Panc1 (cell line): ENCODE data around the gene ADPGK. TPM values are rescaled to one million over a fixed set of nuclear protein-coding genes. Genes with fewer than 3 reads are reported as not detected.
"Not testable (repeated sequence)": the region's sequence is repeated elsewhere in the genome, so short reads cannot be mapped to it uniquely, and the experiment has no call there.

Experiments
- ATAC-seq: fragments of 200-7000 bp; cut with Tn5 transposase; 2 replicates; pipeline ENCODE4 v1.9.1; 2020; ENCODE audit warnings: mild to moderate bottlenecking, moderate library complexity
- BruUV-seq: library from RNA; stranded (reverse); fragments of 400-500 nt; replicated peaks from 2 replicates; lab custom pipeline; 2021; lab: Mats Ljungman, UMichigan
- CTCF ChIA-PET: fragments of 300-600 bp; sonication (Branson Sonifier 250); formaldehyde crosslinking; loops from one replicate; lab custom pipeline; 2022; ENCODE audit warnings: antibody characterized with exemption; lab: Charles Lee
- POLR2A ChIA-PET: fragments of 300-600 bp; sonication (Branson Sonifier 250); formaldehyde crosslinking; loops from one replicate; lab custom pipeline; 2022; ENCODE audit warnings: antibody characterized with exemption; lab: Charles Lee
- DNase-seq: peaks from one replicate; pipeline ENCODE4 v3.0.0-alpha.2; 2010; ENCODE audit warnings: low read depth, low spot score
- H3K27ac ChIP-seq: 2 replicates; pipeline ENCODE4 v1.5.1; 2011; ENCODE audit warnings: mild to moderate bottlenecking, low read length, inconsistent platforms
- H3K27me3 ChIP-seq: fragments of 200-500 bp; sonication (Bioruptor generic); 2 replicates; pipeline ENCODE4 v1.6.0; 2014; ENCODE audit warnings: low read length, inconsistent platforms; ENCODE audit not compliant: control insufficient read depth, insufficient read depth
- H3K36me3 ChIP-seq: fragments of 200-500 bp; sonication (Bioruptor generic); 2 replicates; pipeline ENCODE4 v1.5.1; 2014; ENCODE audit warnings: inconsistent platforms, mild to moderate bottlenecking, low read length, moderate library complexity; ENCODE audit not compliant: control insufficient read depth, insufficient read depth
- H3K4me1 ChIP-seq: 2 replicates; pipeline ENCODE4 v1.5.1; 2011; ENCODE audit warnings: inconsistent platforms, mild to moderate bottlenecking, low read length, moderate library complexity; ENCODE audit not compliant: control insufficient read depth, insufficient read depth
- H3K4me3 ChIP-seq, 2 experiments: 2 replicates each; pipeline ENCODE4 v1.5.1; 2011 to 2012; ENCODE audit warnings: low read depth in 2 of 2, low read length in 2 of 2, mild to moderate bottlenecking in 2 of 2, inconsistent platforms in 1 of 2, moderate library complexity in 1 of 2
- H3K9me3 ChIP-seq: fragments of 200-500 bp; sonication (Bioruptor generic); 2 replicates; pipeline ENCODE4 v1.5.1; 2014; ENCODE audit warnings: low read depth, mild to moderate bottlenecking, inconsistent platforms, low read length, moderate library complexity; ENCODE audit not compliant: control insufficient read depth, insufficient read depth
- CTCF ChIP-seq: fragments of 450-650 bp; IDR thresholded peaks from 2 replicates; pipeline ENCODE4 v1.5.1; 2017; ENCODE audit warnings: mild to moderate bottlenecking
- POLR2AphosphoS5 ChIP-seq: IDR thresholded peaks from 2 replicates; pipeline ENCODE4 v1.6.1; 2012; ENCODE audit warnings: mild to moderate bottlenecking, low read depth, low read length, moderate library complexity
- SIN3A ChIP-seq: IDR thresholded peaks from 2 replicates; pipeline ENCODE4 v1.6.1; 2012; ENCODE audit warnings: low read depth, mild to moderate bottlenecking, low read length, moderate library complexity, borderline replicate concordance; ENCODE audit not compliant: insufficient read depth
- TCF7L2 ChIP-seq: IDR thresholded peaks from 2 replicates; pipeline ENCODE4 v1.6.1; 2011; ENCODE audit warnings: mild to moderate bottlenecking, low read depth, low read length, inconsistent platforms
- in situ Hi-C: cut with HindIII; loops from 2 replicates; pipeline ENCODE4 v1.10.0; 2016; ENCODE audit warnings: low sequenced_read_pairs, low pct_unique_long_range_greater_than_20kb
- intact Hi-C: fragments of 100-400 bp; cut with micrococcal nuclease; formaldehyde crosslinking; loops from one replicate; pipeline ENCODE4 v1.10.0; 2022; ENCODE audit not compliant: unreplicated experiment
- total RNA-seq: library from RNA; stranded (reverse); gene quantifications from one replicate; pipeline ENCODE4 v1.2.1, GENCODE V29; 2021; ENCODE audit not compliant: unreplicated experiment
- TF ChIP-seq, protein P1 (sequence below), 2 experiments: IDR thresholded peaks; 2 replicates each; pipeline ENCODE4 v1.6.1; 2011 to 2012; ENCODE audit warnings: low read depth in 2 of 2, control low read depth in 1 of 2, low read length in 1 of 2, mild to moderate bottlenecking in 1 of 2, moderate library complexity in 1 of 2; ENCODE audit not compliant: insufficient read depth in 1 of 2

ADPGK gene
- total RNA-seq, 1 experiment from 2014 or later: 63.1 TPM

DNA sequence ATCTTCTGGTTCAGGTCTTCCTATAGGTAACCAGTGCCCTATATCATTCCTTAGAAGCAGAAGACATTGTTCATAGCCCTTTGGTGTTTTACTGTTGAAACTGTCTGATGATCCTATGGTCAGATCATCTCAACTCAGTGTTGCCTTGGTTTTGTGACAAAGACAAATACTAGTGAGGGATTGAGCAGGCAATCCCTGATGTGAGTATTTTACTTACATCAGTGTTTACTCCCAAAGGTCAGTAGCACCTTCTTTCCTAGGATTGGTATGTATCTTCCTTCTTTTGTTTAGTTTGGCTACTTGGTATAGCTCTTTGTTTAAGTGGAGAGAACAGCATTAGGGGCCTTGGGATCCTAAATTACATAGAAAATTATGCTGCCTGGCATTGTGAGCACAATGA lies 56.4 kb downstream of the ADPGK start:
- H3K36me3 ChIP-seq: no peaks in the 10 kb centered on the region
- no peak overlapping the region for H3K27ac ChIP-seq
- ChIA-PET POLR2A (no interaction called here), CTCF (interaction anchor here (0.6 kb wide), 1 partner anchor 320 kb away, joined by 3 read pairs; no protein-coding TSS in a partner anchor)
- DNase-seq: no peak
- in situ Hi-C loops: no loop called here
- H3K4me1 ChIP-seq: no peaks in the 10 kb centered on the region
- no peak for ATAC-seq
- TF ChIP-seq POLR2AphosphoS5: no peak
- TF ChIP-seq, protein P1, sequence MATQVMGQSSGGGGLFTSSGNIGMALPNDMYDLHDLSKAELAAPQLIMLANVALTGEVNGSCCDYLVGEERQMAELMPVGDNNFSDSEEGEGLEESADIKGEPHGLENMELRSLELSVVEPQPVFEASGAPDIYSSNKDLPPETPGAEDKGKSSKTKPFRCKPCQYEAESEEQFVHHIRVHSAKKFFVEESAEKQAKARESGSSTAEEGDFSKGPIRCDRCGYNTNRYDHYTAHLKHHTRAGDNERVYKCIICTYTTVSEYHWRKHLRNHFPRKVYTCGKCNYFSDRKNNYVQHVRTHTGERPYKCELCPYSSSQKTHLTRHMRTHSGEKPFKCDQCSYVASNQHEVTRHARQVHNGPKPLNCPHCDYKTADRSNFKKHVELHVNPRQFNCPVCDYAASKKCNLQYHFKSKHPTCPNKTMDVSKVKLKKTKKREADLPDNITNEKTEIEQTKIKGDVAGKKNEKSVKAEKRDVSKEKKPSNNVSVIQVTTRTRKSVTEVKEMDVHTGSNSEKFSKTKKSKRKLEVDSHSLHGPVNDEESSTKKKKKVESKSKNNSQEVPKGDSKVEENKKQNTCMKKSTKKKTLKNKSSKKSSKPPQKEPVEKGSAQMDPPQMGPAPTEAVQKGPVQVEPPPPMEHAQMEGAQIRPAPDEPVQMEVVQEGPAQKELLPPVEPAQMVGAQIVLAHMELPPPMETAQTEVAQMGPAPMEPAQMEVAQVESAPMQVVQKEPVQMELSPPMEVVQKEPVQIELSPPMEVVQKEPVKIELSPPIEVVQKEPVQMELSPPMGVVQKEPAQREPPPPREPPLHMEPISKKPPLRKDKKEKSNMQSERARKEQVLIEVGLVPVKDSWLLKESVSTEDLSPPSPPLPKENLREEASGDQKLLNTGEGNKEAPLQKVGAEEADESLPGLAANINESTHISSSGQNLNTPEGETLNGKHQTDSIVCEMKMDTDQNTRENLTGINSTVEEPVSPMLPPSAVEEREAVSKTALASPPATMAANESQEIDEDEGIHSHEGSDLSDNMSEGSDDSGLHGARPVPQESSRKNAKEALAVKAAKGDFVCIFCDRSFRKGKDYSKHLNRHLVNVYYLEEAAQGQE (IDR thresholded peaks at IDR 0.05; ENCODE audit: insufficient read depth in 1 of 2, low read depth in 2 of 2, low read length in 1 of 2): no peak
- no peak for TF ChIP-seq CTCF
- TF ChIP-seq TCF7L2: no peak
- no peak for TF ChIP-seq SIN3A
- no peak overlapping the region for H3K4me3 ChIP-seq
- no peaks in the 10 kb centered on the region for H3K9me3 ChIP-seq
- no peaks in the 10 kb centered on the region for H3K27me3 ChIP-seq
- BruUV-seq: no TSS peak
- intact Hi-C loops: no loop called here

DNA sequence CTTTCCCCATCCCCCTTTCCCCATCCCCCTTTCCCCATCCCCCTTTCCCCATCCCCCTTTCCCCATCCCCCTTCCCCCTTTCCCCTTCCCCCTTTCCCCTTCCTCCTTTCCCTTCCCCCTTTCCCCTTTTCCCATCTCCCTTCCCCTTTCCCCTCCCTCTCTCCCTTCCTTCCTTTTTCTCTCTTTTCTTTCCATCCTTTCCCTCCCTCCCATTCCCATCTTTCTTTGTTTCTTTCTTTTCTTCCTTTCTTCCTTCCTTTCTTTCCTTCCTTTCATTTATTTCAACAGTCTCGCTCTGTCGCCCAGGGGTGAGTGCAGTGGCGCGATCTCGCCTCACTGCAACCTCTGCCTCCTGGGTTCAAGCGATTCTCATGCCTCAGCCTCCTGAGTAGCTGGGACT lies 57.7 kb downstream of the ADPGK start:
- in situ Hi-C loops, intact Hi-C loops: not testable (repeated sequence)

DNA sequence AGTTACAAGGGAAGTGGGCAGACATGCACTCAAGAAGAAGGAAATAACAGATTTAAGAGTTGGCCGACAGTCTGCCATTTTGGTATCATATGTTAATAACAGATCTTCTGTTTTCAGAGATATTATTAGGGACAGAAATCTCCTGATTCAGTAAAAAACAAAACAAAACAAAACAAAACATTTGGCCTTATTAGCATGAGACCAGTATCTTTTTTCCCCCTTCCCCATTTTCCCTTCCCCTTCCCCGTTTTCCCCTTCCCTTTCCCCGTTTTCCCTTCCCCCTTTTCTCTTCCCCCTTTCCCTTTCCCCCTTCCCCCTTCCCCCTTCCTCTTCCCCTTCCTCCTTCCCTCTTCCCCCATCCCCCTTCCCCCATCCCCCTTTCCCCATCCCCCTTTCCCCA lies 58.1 kb downstream of the ADPGK start:
- intact Hi-C loops (no loop called here), in situ Hi-C loops (no loop called here)
- no peak for TF ChIP-seq TCF7L2
- TF ChIP-seq CTCF: no peak
- no peak for TF ChIP-seq SIN3A
- TF ChIP-seq, protein P1 (IDR thresholded peaks at IDR 0.05; ENCODE audit: insufficient read depth in 1 of 2, low read depth in 2 of 2, low read length in 1 of 2): no peak
- TF ChIP-seq POLR2AphosphoS5: no peak
- H3K9me3 ChIP-seq: no peaks in the 10 kb centered on the region
- H3K4me1 ChIP-seq: no peaks in the 10 kb centered on the region
- no peak overlapping the region for H3K4me3 ChIP-seq
- ChIA-PET POLR2A (no interaction called here), CTCF (no interaction called here)
- ATAC-seq (no peak), DNase-seq (no peak)
- H3K27ac ChIP-seq: no peak overlapping the region
- BruUV-seq: no TSS peak
- H3K27me3 ChIP-seq: no peaks in the 10 kb centered on the region
- no peaks in the 10 kb centered on the region for H3K36me3 ChIP-seq

More for the DNA sequence above, 57.7 kb downstream of the ADPGK start:
- H3K4me3 ChIP-seq, DNase-seq, POLR2A ChIA-PET, BruUV-seq, ATAC-seq, H3K27ac ChIP-seq, H3K4me1 ChIP-seq, CTCF ChIA-PET, H3K9me3 ChIP-seq, H3K27me3 ChIP-seq, H3K36me3 ChIP-seq: not testable (repeated sequence)
